VCaP (cell line): ENCODE data around the gene BTRC.

ENCODE experiments used
- H3K27ac ChIP-seq: fragments of 450-650 bp; 2 replicates; pipeline ENCODE4 v1.5.1; 2017
- CTCF ChIP-seq: fragments of 450-650 bp; conservative IDR thresholded peaks from 2 replicates; pipeline ENCODE4 v1.5.1; 2017; ENCODE audit warnings: mild to moderate bottlenecking, moderate library complexity

Gene BTRC

GRCh38 chr10:101481256-101481655 lies 127.3 kb downstream of the BTRC start:
- H3K27ac ChIP-seq, result no peak overlapping the region
- no peak for TF ChIP-seq CTCF

- TF ChIP-seq CTCF, result no peak
- no peak overlapping the region for H3K27ac ChIP-seq
Observed at GRCh38 chr10:101482568-101482967, 128.6 kb downstream of the BTRC start.

- TF ChIP-seq CTCF, result no peak
- peak overlapping the region; percentile 42 for H3K27ac ChIP-seq
Observed at GRCh38 chr10:101484175-101484745, 130.3 kb downstream of the BTRC start.

GRCh38 chr10:101485207-101485606 lies 131.2 kb downstream of the BTRC start:
- TF ChIP-seq CTCF, result no peak
- H3K27ac ChIP-seq, result peak overlapping the region; percentile 63

GRCh38 chr10:101485681-101486554 lies 132.0 kb downstream of the BTRC start:
- no peak for TF ChIP-seq CTCF
- H3K27ac ChIP-seq, result peak overlapping the region; percentile 63

- no peak for TF ChIP-seq CTCF
Observed at GRCh38 chr10:101487399-101487798, 133.4 kb downstream of the BTRC start.

GRCh38 chr10:101489355-101489754 lies 135.4 kb downstream of the BTRC start:
- no peak overlapping the region for H3K27ac ChIP-seq

More at GRCh38 chr10:101487399-101487798, 133.4 kb downstream of the BTRC start:
- H3K27ac ChIP-seq, result no peak overlapping the region

More at GRCh38 chr10:101489355-101489754, 135.4 kb downstream of the BTRC start:
- TF ChIP-seq CTCF, result no peak
